NCI-H2196 (cell line): ENCODE measurements around the gene DDHD1.

Experiments used
- DNase-seq: peaks from one replicate; lab custom pipeline; 2025; ENCODE audit not compliant: unreplicated experiment; lab: John Stamatoyannopoulos, UW

DDHD1 gene

DNA sequence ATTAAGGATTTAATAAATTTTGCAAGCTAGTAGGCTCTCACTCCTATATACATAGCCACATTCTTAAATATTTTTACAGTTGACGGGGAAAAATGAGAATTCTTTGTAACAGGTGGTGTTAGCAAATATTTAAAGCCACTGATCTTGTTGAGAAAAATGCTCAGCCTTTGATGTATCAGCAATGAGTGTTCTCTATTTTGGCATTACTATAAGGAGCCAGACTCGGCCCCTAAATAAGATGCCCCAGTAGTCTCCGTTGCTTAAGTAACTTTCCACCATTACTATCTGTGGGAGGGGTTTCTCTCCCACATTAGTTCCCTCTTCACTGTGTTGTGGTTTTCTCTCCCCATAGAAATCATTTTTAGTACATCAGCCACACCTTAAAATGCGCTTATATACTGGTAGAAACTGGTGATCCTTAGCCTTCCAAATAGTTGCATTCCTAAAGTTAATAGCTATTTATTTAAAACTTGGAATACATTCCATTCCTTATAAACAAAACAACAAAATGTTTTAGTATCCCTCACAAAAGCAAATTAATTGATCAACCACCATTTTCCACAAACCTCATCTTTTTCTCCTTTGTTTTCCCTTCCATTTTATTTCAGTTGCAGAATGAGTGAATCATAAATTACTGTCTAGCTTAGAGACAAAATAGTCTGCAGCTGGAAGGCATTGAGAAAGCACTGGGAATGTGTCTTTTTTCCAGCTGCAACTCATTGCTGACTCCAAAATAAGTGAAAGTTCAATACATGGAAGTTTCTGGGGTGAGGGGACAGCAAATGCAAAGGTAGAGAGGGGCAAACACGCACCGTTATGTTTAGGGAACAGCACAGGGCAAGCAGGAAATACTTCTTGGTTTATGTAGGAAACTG lies 117.5 kb downstream of the DDHD1 start:
- no peak for DNase-seq

GRCh38 chr14:53034688-53035230 lies 118.4 kb downstream of the DDHD1 start:
- DNase-seq, result no peak

DNA sequence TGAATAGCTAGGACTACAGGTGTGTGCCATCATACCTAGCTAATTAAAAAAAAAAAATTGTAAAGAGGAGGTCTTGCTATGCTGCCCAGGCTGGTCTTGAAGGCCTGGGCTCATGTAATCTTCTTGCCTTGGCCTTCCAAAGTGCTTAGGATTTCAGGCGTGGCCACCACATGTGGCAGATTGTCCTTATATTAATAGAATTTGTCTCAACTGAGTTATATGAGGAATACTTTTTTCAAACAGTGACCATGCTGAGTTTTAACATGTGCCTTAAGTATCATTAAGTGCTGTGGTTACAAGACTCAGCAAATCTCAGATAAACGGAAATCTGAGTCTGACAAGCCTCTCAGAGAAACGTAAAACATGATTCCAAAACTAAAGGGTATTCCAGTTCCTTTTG lies 119.1 kb downstream of the DDHD1 start:
- no peak for DNase-seq

DNA sequence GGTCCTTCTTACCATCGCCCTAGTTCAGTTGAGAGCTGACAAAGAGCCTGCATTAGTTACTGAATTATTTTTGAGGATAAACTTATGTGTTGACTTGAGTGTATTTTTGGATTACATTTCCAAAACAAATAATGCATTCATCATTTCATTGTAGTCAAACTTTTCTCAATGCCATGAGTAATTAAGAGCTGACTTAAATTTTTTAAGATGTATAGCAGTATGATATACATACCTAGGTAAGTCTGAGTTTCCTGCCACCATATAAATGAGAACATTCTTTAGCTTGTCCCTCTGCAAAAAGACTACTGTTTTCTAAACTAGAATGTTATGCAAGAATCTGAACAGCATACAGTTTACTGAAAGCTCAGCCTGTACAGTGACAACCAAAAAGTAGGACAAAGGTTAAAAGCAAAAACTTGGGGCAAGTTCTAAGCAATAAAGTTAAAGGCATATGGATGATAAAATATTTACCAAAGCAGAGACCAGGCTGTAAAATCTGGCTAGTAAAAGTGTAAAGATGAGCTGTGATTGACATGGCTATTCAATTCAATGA lies 120.2 kb downstream of the DDHD1 start:
- no peak for DNase-seq

GRCh38 chr14:53032161-53032803 lies 120.8 kb downstream of the DDHD1 start:
- DNase-seq, result no peak

DNA sequence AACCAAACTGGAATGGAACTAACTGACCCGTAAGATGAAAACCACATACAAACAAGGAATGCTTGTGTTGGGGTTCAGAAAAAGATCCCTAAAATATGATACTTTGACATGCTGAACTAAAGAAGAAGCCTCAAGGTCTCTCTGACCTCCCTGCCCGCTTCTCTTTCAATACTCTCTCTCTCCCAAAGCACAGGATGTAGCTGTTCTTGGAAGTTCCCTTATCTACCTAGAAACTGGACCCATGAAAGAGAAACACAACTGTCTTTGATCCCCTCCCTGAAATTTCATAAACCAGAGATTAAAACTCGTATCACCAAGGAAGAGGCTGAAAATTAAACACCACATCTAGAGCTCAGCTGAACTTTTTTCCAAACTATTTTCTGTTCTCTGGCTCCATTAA lies 125.6 kb downstream of the DDHD1 start:
- no peak for DNase-seq

GRCh38 chr14:53027041-53027440 lies 126.1 kb downstream of the DDHD1 start:
- DNase-seq, result no peak

DNA sequence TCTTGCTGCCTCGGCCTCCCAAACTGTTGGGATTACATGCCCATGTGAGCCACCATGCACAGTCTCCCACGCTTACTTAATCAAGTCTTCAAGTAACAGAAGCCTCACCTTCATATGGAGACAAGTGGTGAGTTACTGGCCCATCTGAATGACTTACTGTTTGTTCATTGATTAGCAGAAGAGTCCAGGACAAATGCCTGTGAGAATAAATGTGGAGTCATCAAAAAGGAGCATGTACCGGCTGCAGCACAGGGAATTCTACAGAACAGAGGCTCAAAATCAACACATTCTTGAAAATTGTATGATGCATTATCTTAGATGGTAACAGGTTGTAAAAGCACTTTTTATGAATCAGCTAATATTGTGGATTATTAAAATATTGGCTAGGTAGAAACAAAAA lies 129.8 kb downstream of the DDHD1 start:
- no peak for DNase-seq

GRCh38 chr14:53022593-53022992 lies 130.5 kb downstream of the DDHD1 start:
- no peak for DNase-seq

GRCh38 chr14:53020193-53020932 lies 132.8 kb downstream of the DDHD1 start:
- DNase-seq, result no peak

GRCh38 chr14:53019406-53019805 lies 133.7 kb downstream of the DDHD1 start:
- DNase-seq, result no peak

DNA sequence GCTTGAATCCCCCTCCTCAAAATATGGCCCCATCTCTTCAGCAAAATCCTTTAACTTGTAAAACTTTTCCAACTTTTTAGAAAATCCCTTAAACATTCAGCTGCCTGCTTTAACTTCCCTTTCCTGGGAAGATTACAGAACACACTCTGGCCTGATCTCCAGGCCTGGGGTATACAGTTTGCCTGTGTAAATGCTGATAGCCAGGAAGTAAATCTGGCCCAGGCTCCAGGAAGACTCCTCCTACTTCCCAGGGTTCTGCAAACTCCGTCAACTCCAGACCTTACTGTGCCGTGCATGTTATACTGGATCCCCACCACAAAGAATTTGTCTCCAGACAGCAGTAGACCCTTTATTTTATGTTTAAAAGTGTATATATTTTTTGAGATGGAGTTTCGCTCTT lies 135.3 kb downstream of the DDHD1 start:
- no peak for DNase-seq

GRCh38 chr14:53016919-53017318 lies 136.2 kb downstream of the DDHD1 start:
- no peak for DNase-seq

- no peak for DNase-seq
These were observed 136.6 kb downstream of the DDHD1 start for GRCh38 chr14:53016491-53016890.

DNA sequence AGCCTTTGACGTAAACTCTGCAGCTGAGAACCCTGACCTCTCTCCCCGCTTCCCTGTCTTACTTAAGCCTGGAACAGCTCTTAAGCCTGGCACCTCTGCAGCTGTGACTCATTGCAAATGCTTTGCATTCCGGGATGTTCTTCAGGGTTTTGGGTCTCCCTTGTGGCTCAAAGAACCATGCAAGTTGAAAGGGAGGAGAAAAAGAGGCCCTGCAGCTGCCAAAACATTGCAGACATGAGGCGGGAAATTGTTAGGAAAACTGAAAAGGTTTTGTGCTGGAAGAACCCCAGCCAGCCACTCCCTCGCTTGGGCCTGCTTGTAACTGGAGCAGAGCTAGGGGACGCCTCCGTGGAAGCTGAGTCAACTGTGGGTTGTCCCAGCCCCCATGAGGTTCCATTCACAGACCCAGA lies 142.1 kb downstream of the DDHD1 start:
- no peak for DNase-seq

- DNase-seq, result no peak
These were observed 142.7 kb downstream of the DDHD1 start for GRCh38 chr14:53010193-53011040.

DNA sequence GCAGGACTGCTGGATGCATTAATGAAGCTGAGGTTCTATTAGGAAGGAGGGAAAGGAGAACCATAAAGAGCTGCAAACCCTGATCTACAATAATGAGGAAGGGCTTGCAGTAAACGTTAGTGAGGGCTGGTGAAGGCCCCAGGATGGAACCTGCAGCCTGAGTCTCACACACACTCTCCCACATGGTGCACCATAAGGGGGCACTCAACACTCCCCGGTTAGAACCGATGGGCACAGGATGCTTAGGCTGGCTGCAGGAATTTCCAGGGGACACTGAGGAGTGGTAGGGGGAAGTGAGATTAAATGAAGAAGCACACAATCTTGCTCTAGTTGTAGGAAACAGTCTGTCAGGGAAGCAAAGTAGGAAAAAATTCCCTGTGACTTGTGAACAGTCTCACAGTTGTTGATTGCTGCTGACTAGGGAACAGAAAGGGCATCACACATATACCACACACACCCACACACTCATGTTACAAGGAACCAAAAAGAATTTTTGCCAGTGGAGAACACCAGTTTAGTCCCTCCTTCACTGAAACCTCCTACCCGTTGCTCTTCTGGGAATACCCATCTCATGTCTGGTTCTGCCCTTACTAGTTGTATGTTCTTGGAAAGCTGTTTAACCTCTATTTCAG lies 146.1 kb downstream of the DDHD1 start:
- DNase-seq, result no peak

DNA sequence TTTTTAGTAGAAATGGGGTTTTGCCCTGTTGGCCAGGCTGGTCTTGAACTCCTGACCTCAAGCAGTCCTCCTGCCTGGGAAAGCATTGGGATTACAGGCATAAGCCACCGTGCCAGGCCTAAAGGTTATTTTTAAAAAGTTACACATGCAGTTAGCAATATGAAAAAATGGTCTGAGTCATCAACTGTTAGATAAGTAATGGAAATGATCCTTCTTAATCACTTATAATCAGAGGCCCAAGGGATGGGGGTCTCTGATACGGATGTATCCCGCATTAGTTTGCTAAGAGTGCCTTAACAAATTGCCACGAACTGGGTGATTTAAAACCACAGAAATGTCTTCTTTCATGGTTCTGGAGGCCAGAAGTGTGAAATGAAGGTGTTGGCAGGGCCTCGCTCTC lies 148.1 kb downstream of the DDHD1 start:
- DNase-seq, result no peak

DNA sequence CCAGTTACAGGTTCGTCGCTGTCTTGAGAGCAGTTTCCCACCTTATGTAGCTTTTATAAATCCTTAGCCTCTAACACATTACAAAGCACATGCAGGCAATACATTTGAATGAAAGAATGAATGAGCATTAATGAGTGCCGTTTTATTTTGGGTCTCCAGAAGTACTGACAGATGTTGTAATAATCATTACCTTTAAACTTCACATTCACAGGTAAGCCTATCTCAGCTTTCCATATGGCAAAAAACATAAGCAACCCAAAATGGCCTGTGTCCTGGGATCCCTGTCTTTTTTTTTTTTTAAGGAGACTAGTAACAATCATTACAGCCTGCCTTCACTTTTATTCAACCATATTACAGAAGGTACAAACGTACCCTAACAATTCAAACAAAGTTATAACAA lies 149.3 kb downstream of the DDHD1 start:
- no peak for DNase-seq

GRCh38 chr14:53002576-53002975 lies 150.5 kb downstream of the DDHD1 start:
- DNase-seq, result no peak
